Stomach smooth muscle (tissue), 2 donors: Measurements from ENCODE around the gene ERICH3.

Experiments
- H3K27ac ChIP-seq: one replicate; pipeline ENCODE4 v1.7.0; 2013; ENCODE audit warnings: mild to moderate bottlenecking, low read length, inconsistent platforms
- H3K27me3 ChIP-seq, 2 donors: one replicate each; pipeline ENCODE4 v1.7.0; 2013; ENCODE audit warnings: low read length in 2 of 2; ENCODE audit not compliant: insufficient read depth in 2 of 2, control insufficient read depth in 1 of 2
- H3K36me3 ChIP-seq, 2 donors: one replicate each; pipeline ENCODE4 v1.7.0; 2013; ENCODE audit warnings: low read length in 2 of 2; ENCODE audit not compliant: control insufficient read depth in 2 of 2, insufficient read depth in 2 of 2
- H3K4me1 ChIP-seq: one replicate; pipeline ENCODE4 v1.7.0; 2013; ENCODE audit warnings: low read length; ENCODE audit not compliant: control insufficient read depth, insufficient read depth
- H3K4me3 ChIP-seq, 2 donors: one replicate each; pipeline ENCODE4 v1.7.0; 2013; ENCODE audit warnings: low read length in 2 of 2
- H3K9ac ChIP-seq, 2 donors: one replicate each; pipeline ENCODE4 v1.7.0; 2013; ENCODE audit warnings: low read length in 2 of 2, mild to moderate bottlenecking in 1 of 2
- H3K9me3 ChIP-seq, 2 donors: one replicate each; pipeline ENCODE4 v1.7.0; 2013; ENCODE audit warnings: low read length in 2 of 2; ENCODE audit not compliant: control insufficient read depth in 2 of 2
- donor health status: healthy.
- donor health status: Pancreatic carcinoma.

The ERICH3 gene

GRCh38 chr1:74549932-74550331 lies 123.7 kb downstream of the ERICH3 start:
- H3K9ac ChIP-seq: no peak overlapping the region
- H3K36me3 ChIP-seq: no peaks in the 10 kb centered on the region
- no peak overlapping the region for H3K4me3 ChIP-seq
- no peaks in the 10 kb centered on the region for H3K4me1 ChIP-seq
- no peak overlapping the region for H3K27ac ChIP-seq
- no peaks in the 10 kb centered on the region for H3K27me3 ChIP-seq
- H3K9me3 ChIP-seq: no peaks in the 10 kb centered on the region

- H3K27me3 ChIP-seq: no peaks in the 10 kb centered on the region
- no peak overlapping the region for H3K9ac ChIP-seq
- H3K27ac ChIP-seq: no peak overlapping the region
- no peaks in the 10 kb centered on the region for H3K36me3 ChIP-seq
- H3K4me1 ChIP-seq: no peaks in the 10 kb centered on the region
- peaks cover 0 to 3% of the 10 kb centered on the region in 2 donors for H3K9me3 ChIP-seq
- H3K4me3 ChIP-seq: no peak overlapping the region
These were observed 124.4 kb downstream of the ERICH3 start for GRCh38 chr1:74548961-74549750.

GRCh38 chr1:74545821-74546220 lies 127.8 kb downstream of the ERICH3 start:
- Histone ChIP-seq H3K27ac (no peak overlapping the region), H3K27me3 (no peaks in the 10 kb centered on the region), H3K9me3 (peaks cover 0 to 3% of the 10 kb centered on the region in 2 donors), H3K9ac (no peak overlapping the region), H3K4me1 (no peaks in the 10 kb centered on the region), H3K4me3 (no peak overlapping the region), H3K36me3 (no peaks in the 10 kb centered on the region)

GRCh38 chr1:74534241-74534640 lies 139.4 kb downstream of the ERICH3 start:
- no peak overlapping the region for H3K27ac ChIP-seq
- no peaks in the 10 kb centered on the region for H3K4me1 ChIP-seq
- H3K4me3 ChIP-seq: no peak overlapping the region
- no peaks in the 10 kb centered on the region for H3K9me3 ChIP-seq
- H3K27me3 ChIP-seq: no peaks in the 10 kb centered on the region
- H3K36me3 ChIP-seq: no peaks in the 10 kb centered on the region
- no peak overlapping the region for H3K9ac ChIP-seq

GRCh38 chr1:74531796-74532195 lies 141.8 kb downstream of the ERICH3 start:
- H3K4me1 ChIP-seq: no peaks in the 10 kb centered on the region
- H3K9ac ChIP-seq: no peak overlapping the region
- H3K27ac ChIP-seq: no peak overlapping the region
- no peaks in the 10 kb centered on the region for H3K36me3 ChIP-seq
- no peak overlapping the region for H3K4me3 ChIP-seq
- H3K27me3 ChIP-seq: no peaks in the 10 kb centered on the region
- no peaks in the 10 kb centered on the region for H3K9me3 ChIP-seq

- Histone ChIP-seq H3K9ac (no peak overlapping the region), H3K36me3 (no peaks in the 10 kb centered on the region), H3K27ac (no peak overlapping the region), H3K4me1 (no peaks in the 10 kb centered on the region), H3K9me3 (no peaks in the 10 kb centered on the region), H3K4me3 (no peak overlapping the region), H3K27me3 (no peaks in the 10 kb centered on the region)
These were observed 142.7 kb downstream of the ERICH3 start for GRCh38 chr1:74530892-74531291.

GRCh38 chr1:74528123-74528522 lies 145.5 kb downstream of the ERICH3 start:
- Histone ChIP-seq H3K36me3 (no peaks in the 10 kb centered on the region), H3K4me1 (no peaks in the 10 kb centered on the region), H3K9ac (no peak overlapping the region), H3K27ac (no peak overlapping the region), H3K27me3 (no peaks in the 10 kb centered on the region), H3K9me3 (no peaks in the 10 kb centered on the region), H3K4me3 (no peak overlapping the region)

- Histone ChIP-seq H3K4me1 (no peaks in the 10 kb centered on the region), H3K4me3 (no peak overlapping the region), H3K36me3 (no peaks in the 10 kb centered on the region), H3K27ac (no peak overlapping the region), H3K27me3 (no peaks in the 10 kb centered on the region), H3K9ac (no peak overlapping the region), H3K9me3 (no peaks in the 10 kb centered on the region)
These were observed 146.9 kb downstream of the ERICH3 start for GRCh38 chr1:74526708-74527107.

GRCh38 chr1:74523873-74524480 lies 149.6 kb downstream of the ERICH3 start:
- H3K27me3 ChIP-seq: no peaks in the 10 kb centered on the region
- H3K9me3 ChIP-seq: no peaks in the 10 kb centered on the region
- H3K4me3 ChIP-seq: no peak overlapping the region
- no peaks in the 10 kb centered on the region for H3K4me1 ChIP-seq
- H3K36me3 ChIP-seq: no peaks in the 10 kb centered on the region
- H3K9ac ChIP-seq: no peak overlapping the region
- no peak overlapping the region for H3K27ac ChIP-seq

- no peaks in the 10 kb centered on the region for H3K27me3 ChIP-seq
- H3K9ac ChIP-seq: no peak overlapping the region
- no peak overlapping the region for H3K4me3 ChIP-seq
- no peaks in the 10 kb centered on the region for H3K36me3 ChIP-seq
- H3K9me3 ChIP-seq: no peaks in the 10 kb centered on the region
- no peaks in the 10 kb centered on the region for H3K4me1 ChIP-seq
- no peak overlapping the region for H3K27ac ChIP-seq
These were observed 151.4 kb downstream of the ERICH3 start for GRCh38 chr1:74522148-74522547.
